Measurements from ENCODE around the gene OLA1. TPM values are rescaled to one million over a fixed set of nuclear protein-coding genes. Genes with fewer than 3 reads are reported as not detected.

Gene OLA1
- total RNA-seq, 4 donors from 2014 or later: 8.5 to 68.2 (median 43.2) TPM

DNA sequence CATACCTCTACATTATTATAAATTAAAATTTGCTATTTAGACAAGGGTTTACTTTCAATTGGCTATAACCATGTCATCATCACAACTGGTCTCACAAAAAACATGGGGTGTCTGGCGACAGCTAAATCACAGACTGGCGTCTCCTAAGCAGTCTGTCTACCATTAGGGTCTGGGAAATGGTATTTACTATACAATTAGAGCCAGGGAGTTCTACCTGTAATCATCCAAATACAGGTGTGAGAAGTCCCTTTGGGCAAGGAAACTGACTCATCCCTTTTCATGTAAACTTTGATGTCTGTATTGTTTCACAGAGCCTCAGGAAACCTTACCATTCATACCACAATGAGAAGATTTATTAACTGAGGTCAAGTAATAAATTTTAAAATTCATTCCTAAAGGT, 126.7 kb downstream of the OLA1 start:
- DNase-seq: no peak
- H3K27ac ChIP-seq: no peak overlapping the region
- H3K4me1 ChIP-seq: no peaks in the 10 kb centered on the region
- H3K9me3 ChIP-seq: no peaks in the 10 kb centered on the region
- intact Hi-C loops (cut with DNase I; ENCODE audit: low total_unique reads): no loop called here
- H3K4me3 ChIP-seq: no peak overlapping the region
- no peaks in the 10 kb centered on the region for H3K27me3 ChIP-seq
- TF ChIP-seq POLR2A (IDR thresholded peaks at IDR 0.05): no peak
- TF ChIP-seq, protein P1, sequence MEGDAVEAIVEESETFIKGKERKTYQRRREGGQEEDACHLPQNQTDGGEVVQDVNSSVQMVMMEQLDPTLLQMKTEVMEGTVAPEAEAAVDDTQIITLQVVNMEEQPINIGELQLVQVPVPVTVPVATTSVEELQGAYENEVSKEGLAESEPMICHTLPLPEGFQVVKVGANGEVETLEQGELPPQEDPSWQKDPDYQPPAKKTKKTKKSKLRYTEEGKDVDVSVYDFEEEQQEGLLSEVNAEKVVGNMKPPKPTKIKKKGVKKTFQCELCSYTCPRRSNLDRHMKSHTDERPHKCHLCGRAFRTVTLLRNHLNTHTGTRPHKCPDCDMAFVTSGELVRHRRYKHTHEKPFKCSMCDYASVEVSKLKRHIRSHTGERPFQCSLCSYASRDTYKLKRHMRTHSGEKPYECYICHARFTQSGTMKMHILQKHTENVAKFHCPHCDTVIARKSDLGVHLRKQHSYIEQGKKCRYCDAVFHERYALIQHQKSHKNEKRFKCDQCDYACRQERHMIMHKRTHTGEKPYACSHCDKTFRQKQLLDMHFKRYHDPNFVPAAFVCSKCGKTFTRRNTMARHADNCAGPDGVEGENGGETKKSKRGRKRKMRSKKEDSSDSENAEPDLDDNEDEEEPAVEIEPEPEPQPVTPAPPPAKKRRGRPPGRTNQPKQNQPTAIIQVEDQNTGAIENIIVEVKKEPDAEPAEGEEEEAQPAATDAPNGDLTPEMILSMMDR (IDR thresholded peaks at IDR 0.05): no peak
- H3K36me3 ChIP-seq: no peaks in the 10 kb centered on the region

DNA sequence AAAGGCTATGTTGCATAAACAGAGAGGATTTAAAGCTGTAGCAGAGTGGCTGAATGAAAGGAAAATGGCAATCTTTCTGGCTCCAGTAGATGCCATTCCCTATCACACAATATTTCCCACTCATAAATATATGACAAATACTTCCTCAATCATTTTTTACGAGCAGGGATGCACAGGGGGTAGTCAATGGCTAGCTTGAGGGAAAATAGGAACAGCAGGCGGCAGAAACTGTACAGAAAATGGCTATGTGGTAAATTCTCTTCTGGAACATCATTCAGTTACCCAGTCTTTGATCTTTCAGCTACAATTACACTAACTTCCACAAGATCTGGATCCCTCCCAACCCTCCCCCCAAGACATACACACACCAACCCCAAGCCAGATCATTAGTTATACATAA, 127.2 kb downstream of the OLA1 start:
- H3K27me3 ChIP-seq: no peaks in the 10 kb centered on the region
- DNase-seq: no peak
- intact Hi-C loops (cut with DNase I; ENCODE audit: low total_unique reads): no loop called here
- H3K9me3 ChIP-seq: no peaks in the 10 kb centered on the region
- TF ChIP-seq, protein P1 (IDR thresholded peaks at IDR 0.05): no peak
- no peak for TF ChIP-seq POLR2A (IDR thresholded peaks at IDR 0.05)
- H3K27ac ChIP-seq: no peak overlapping the region
- no peaks in the 10 kb centered on the region for H3K4me1 ChIP-seq
- no peak overlapping the region for H3K4me3 ChIP-seq
- H3K36me3 ChIP-seq: no peaks in the 10 kb centered on the region

DNA sequence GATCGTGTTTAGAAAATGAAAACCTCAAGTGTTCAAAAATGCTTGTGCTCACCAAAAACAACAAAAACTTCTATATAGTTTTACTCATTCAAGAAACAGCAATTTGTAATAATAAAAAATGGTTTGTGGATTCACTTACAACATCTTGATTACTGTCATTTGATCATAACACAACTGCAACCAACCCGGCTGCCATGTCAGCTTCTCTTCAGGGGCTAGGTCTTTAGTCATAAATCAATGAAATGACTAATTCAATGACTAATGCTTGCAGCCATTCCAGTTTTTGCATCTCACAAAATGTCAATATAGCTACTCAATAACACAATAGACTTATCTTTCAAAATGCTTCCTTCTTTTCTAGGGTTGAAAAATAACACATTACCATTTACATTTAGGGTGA, 128.0 kb downstream of the OLA1 start:
- Histone ChIP-seq H3K27ac (no peak overlapping the region), H3K36me3 (no peaks in the 10 kb centered on the region), H3K27me3 (no peaks in the 10 kb centered on the region), H3K9me3 (no peaks in the 10 kb centered on the region), H3K4me3 (no peak overlapping the region), H3K4me1 (no peaks in the 10 kb centered on the region)
- TF ChIP-seq, protein P1 (IDR thresholded peaks at IDR 0.05): no peak
- DNase-seq: no peak
- intact Hi-C loops (cut with DNase I; ENCODE audit: low total_unique reads): no loop called here

DNA sequence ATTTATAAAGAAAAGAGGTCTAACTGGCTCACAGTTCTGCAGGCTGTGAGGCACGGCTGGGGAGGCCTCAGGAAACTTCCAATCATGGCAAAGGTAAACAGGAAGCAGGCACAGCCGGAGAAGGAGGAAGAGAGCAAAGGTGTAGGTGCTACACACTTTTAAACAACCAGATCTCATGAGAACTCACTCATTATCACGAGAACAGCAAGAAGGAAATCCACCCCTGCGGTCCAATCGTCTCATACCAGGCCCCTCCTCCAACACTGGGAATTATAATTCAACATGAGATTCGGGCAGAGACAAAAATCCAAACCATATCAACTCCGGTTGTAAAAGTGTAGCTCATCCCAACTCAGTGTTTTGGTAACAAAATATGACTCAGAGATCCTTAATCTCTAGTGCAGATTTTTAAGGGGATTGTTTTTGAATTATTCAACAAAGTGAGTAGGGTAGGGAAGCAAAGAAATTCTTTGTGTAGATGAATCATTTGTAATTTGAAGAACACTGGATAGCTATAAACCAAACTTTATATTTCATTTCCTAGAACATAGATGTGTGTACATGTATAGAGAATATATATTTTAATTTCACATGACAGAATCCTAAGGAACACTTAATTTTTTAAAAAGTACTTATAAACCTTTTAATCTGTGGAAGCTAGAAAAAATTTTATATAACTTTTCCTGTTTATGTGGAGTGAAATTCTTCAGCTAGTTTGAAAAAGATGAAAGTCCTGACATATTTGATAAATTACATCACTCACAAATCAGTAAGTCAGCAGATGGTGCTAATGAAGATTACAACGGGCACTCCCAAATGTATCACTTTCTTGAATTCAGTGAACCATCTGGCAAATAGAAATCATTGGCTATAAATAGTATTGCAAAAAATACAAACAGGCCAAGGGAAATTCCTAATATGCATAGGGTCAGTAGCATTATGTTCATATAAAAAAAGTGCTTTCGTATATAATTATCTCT, 130.1 kb downstream of the OLA1 start:
- Histone ChIP-seq H3K4me1 (no peaks in the 10 kb centered on the region), H3K27ac (peak overlapping the region; percentile 36 to 50), H3K9me3 (no peaks in the 10 kb centered on the region), H3K27me3 (no peaks in the 10 kb centered on the region), H3K36me3 (no peaks in the 10 kb centered on the region), H3K4me3 (no peak overlapping the region)
- no peak for TF ChIP-seq POLR2A (IDR thresholded peaks at IDR 0.05)
- TF ChIP-seq, protein P1 (IDR thresholded peaks at IDR 0.05): no peak
- intact Hi-C loops (cut with DNase I; ENCODE audit: low total_unique reads): no loop called here
- DNase-seq: no peak

DNA sequence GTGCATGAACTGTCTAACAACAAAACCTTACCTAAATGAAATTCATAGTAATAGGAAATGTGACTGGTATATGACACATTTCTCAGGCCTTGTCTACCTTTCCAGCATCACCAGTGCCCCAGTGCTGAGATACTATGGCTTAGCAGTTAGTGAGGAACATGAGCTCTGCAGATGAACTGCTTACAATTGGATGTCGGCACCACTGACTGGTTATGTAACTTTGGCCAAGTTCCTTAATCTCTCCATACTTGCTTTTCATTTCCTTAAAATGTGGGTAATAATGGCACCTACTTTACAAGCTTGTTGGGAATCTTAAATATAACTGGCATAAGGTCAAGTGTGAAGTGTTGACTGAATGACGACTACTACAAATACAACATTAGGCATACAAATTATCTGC, 136.3 kb downstream of the OLA1 start:
- H3K36me3 ChIP-seq: no peaks in the 10 kb centered on the region
- H3K9me3 ChIP-seq: no peaks in the 10 kb centered on the region
- intact Hi-C loops (cut with DNase I; ENCODE audit: low total_unique reads): no loop called here
- TF ChIP-seq, protein P1 (IDR thresholded peaks at IDR 0.05): no peak
- no peak for TF ChIP-seq POLR2A (IDR thresholded peaks at IDR 0.05)
- no peaks in the 10 kb centered on the region for H3K4me1 ChIP-seq
- no peak overlapping the region for H3K27ac ChIP-seq
- DNase-seq: no peak
- H3K27me3 ChIP-seq: no peaks in the 10 kb centered on the region
- H3K4me3 ChIP-seq: no peak overlapping the region

Measured in uterus (tissue), 4 donors.